Bronchial epithelial cell (primary cell): ENCODE results near the gene C14orf119. TPM values are rescaled to one million over a fixed set of nuclear protein-coding genes. Genes with fewer than 3 reads are reported as not detected.

ENCODE experiments used
- DNase-seq: peaks from one replicate; pipeline ENCODE4 v3.0.0-alpha.2; 2010; ENCODE audit warnings: low read depth
- FAIRE-seq: peaks from 2 replicates; lab custom pipeline; 2011; peaks lifted over from hg19 to GRCh38; lab: Jason Lieb, UNC
- H3K27me3 ChIP-seq: 2 replicates; pipeline ENCODE4 v1.5.1; 2011; ENCODE audit warnings: low read length; ENCODE audit not compliant: control insufficient read depth, insufficient read depth
- H3K36me3 ChIP-seq: 2 replicates; pipeline ENCODE4 v1.5.1; 2011; ENCODE audit warnings: low read length; ENCODE audit not compliant: control insufficient read depth, insufficient read depth
- H3K4me3 ChIP-seq: 2 replicates; pipeline ENCODE4 v1.5.1; 2011; ENCODE audit warnings: mild to moderate bottlenecking, low read depth, low read length, control low read depth
- total RNA-seq: library from RNA; depleted of rRNA; stranded (reverse); fragments of >200 nt; gene quantifications from 2 replicates; pipeline ENCODE4 v1.2.1, GENCODE V29; 2014
- TF ChIP-seq, protein P1 (sequence below): IDR thresholded peaks from 2 replicates; pipeline ENCODE4 v1.5.1; 2011; ENCODE audit warnings: mild to moderate bottlenecking, moderate library complexity, low read length, control low read depth, inconsistent platforms; ENCODE audit not compliant: insufficient read depth, severe bottlenecking

C14orf119 gene
- total RNA-seq, 1 donor from 2014 or later, result 51.9 TPM

DNA sequence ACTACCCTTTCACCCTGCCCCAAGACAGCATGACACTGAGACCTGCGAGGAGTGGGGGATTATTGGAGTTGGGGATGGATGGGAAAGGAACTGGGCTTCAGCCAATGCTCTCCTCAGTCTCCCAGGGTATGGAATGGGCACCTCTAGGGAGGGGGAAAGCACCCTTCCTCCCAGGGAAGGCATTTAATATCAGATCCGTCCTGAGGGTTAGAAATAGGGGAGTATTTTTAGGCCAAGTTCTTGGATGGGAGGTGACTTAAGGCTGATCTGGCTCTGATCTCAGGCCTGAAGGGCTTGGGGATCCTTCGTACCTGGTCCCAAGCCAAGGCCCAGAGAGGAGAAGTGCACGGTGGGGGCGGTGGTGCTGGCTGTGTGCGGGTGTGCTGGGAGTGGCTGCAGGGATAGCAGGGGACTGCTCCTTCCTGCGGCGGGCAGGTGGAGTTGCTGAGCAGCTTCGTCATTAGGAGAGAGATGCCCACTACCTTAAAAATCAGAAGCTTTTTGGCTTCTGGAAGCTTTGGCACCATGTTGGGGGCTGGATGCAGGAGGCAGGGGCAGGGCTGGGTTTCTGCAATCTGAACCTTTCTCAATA is 30.7 kb downstream of the C14orf119 start:
- Histone ChIP-seq H3K27me3 (no peaks in the 10 kb centered on the region), H3K36me3 (peaks cover 2% of the 10 kb centered on the region), H3K4me3 (no peak overlapping the region)
- DNase-seq (no peak), FAIRE-seq (no peak)
- TF ChIP-seq, protein P1, sequence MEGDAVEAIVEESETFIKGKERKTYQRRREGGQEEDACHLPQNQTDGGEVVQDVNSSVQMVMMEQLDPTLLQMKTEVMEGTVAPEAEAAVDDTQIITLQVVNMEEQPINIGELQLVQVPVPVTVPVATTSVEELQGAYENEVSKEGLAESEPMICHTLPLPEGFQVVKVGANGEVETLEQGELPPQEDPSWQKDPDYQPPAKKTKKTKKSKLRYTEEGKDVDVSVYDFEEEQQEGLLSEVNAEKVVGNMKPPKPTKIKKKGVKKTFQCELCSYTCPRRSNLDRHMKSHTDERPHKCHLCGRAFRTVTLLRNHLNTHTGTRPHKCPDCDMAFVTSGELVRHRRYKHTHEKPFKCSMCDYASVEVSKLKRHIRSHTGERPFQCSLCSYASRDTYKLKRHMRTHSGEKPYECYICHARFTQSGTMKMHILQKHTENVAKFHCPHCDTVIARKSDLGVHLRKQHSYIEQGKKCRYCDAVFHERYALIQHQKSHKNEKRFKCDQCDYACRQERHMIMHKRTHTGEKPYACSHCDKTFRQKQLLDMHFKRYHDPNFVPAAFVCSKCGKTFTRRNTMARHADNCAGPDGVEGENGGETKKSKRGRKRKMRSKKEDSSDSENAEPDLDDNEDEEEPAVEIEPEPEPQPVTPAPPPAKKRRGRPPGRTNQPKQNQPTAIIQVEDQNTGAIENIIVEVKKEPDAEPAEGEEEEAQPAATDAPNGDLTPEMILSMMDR, result no peak

DNA sequence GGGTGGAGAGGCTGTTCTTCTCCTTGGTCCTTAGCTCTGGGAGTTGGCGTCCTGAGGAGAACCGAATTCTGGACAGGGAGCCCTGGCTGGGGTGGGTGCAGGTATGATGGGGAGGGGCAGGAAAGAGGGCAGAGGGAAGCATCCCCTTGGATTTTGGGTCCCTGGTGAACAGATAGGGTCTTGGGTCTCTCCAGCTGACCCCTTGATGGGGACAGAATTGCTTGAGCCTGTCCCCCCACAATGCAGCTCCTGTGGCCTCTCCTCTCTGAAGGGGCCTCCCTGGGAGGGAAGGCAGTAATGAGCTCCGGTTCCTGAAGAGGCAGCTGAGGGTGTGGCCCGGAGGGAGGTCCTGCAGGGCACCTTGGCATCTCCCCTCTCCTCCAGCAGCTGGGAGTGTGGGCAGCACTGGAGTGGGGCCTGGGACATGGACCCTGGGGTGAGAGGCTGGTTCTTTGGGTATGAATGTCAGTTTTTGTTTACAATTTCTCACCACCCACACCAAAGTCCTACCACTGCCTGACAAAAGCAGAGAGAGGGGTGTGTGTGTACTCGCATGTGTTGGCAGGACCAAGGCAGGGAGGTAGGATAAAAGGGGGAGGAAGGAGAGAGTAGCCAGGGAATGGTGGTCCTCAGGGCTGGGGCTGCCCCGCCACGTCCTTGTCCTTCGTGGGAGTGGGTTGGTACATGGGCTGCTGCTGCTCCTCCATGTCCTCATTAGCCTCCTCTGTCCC is 31.4 kb downstream of the C14orf119 start:
- Histone ChIP-seq H3K27me3 (no peaks in the 10 kb centered on the region), H3K36me3 (peaks cover 2% of the 10 kb centered on the region), H3K4me3 (no peak overlapping the region)
- no peak for FAIRE-seq
- TF ChIP-seq, protein P1, result no peak
- DNase-seq, result no peak

DNA sequence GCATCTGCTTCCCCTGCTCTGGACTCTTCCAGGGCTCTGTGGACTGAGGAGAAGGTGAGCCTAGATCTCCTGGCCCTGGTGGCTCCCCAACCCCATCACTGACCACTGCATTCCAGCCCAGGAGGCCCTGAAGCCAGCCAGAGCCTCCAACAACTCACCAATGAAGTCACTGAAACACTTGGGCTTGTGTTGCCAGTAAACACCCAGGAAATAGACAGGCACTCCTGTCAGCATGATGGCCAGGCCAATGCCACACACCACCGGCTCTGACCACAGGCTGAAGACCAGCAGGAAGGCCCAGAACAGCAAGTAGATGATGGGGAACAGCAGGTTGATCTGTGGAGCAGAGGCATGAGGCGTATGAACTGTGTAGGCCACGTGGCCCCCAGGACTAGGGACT is 32.6 kb downstream of the C14orf119 start:
- no peak for DNase-seq
- no peak for FAIRE-seq
- Histone ChIP-seq H3K4me3 (no peak overlapping the region), H3K27me3 (no peaks in the 10 kb centered on the region), H3K36me3 (peaks cover 2% of the 10 kb centered on the region)
- TF ChIP-seq, protein P1, result no peak

DNA sequence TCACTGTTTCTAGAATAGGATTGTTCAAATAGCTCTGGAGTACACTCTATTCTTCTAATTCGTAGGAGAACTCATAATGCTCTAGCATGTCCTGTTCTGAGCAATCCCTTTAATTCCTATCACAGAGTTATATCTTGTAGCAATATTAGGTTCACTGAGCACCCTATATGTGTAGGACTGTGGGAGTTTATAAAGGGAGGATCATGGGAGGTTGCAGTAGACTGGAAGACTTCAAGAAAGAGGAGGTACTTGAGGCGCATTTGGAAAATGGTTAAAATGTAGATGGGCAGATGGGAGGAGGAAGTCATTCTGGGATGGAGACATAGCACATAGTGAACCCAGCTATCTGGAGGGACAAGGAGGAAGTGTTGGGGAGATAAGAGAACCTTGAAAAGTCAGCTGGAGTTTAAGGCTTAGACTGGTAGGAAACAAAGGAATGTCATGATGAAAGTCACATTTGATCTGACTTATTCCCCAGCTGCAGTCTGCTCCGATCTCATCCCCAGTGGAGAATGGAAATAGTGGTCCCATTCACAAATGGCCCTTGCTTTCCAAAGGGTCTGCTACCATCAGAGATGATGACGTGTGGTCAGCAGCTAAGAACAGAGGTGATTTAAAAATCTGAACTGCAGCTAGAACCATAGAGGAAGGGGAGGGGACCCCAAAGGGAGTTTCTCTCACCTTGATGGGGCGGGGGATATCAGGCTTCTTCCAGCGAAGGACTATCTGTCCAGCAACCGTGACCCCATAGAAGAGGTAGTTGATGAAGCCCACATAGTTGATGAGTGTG is 33.9 kb downstream of the C14orf119 start:
- DNase-seq (no peak), FAIRE-seq (no peak)
- H3K4me3 ChIP-seq, result no peak overlapping the region
- H3K27me3 ChIP-seq, result no peaks in the 10 kb centered on the region
- peaks cover 2% of the 10 kb centered on the region for H3K36me3 ChIP-seq
- TF ChIP-seq, protein P1, result no peak

DNA sequence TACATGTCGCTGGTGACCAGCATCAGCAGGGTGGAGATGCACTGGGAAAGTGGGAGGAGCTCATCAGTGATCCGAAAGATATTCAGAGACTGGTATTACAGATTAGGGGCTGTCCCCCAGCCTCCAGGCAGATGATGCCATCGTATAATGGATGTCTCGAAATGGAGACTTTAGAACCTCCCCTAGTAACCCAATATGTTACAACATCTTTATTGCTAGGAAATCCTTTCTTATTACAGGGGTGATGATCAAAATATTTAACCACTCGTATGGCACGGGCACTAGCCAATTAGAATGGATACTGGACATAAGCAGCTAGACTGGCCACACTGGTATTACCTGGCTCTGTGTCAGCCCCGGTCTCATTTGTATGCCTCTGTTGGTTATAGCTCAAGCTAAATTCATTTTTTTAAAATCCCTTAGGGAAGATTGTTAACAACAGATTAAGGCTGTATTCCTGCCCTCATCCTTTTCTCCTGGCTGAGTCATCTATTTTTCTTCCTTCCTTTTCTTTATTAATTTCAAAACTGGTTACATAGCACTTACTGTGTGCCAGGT is 34.5 kb downstream of the C14orf119 start:
- DNase-seq, result peak; percentile 42
- TF ChIP-seq, protein P1, result no peak
- no peak for FAIRE-seq
- Histone ChIP-seq H3K36me3 (peaks cover 2% of the 10 kb centered on the region), H3K4me3 (no peak overlapping the region), H3K27me3 (no peaks in the 10 kb centered on the region)
